HEK293 (cell line): ENCODE results near the gene TBC1D4.

ENCODE experiments used
- BCL11B ChIP-seq: fragments of 450-650 bp; formaldehyde crosslinking; IDR thresholded peaks from 2 replicates; pipeline ENCODE4 v1.5.1; 2016; ENCODE audit warnings: low read depth, missing biosample characterization, missing genetic modification characterization
- FEZF1 ChIP-seq: fragments of 450-650 bp; formaldehyde crosslinking; IDR thresholded peaks from 2 replicates; pipeline ENCODE4 v1.5.1; 2016; ENCODE audit warnings: missing biosample characterization, missing genetic modification characterization
- IKZF3 ChIP-seq: fragments of 450-650 bp; IDR thresholded peaks from 2 replicates; pipeline ENCODE4 v1.5.0; 2018; ENCODE audit warnings: missing biosample characterization, mild to moderate bottlenecking, missing genetic modification characterization, moderate library complexity
- SP3 ChIP-seq: fragments of 450-650 bp; formaldehyde crosslinking; IDR thresholded peaks from 2 replicates; pipeline ENCODE4 v1.5.1; 2016; ENCODE audit warnings: missing biosample characterization, missing genetic modification characterization
- YY1 ChIP-seq: fragments of 450-650 bp; formaldehyde crosslinking; IDR thresholded peaks from 2 replicates; pipeline ENCODE4 v1.5.1; 2018; ENCODE audit warnings: missing biosample characterization, missing genetic modification characterization
- ZBTB17 ChIP-seq: fragments of 450-650 bp; formaldehyde crosslinking; IDR thresholded peaks from 2 replicates; pipeline ENCODE4 v1.5.1; 2016; ENCODE audit warnings: missing biosample characterization, missing genetic modification characterization
- ZBTB20 ChIP-seq: fragments of 450-650 bp; formaldehyde crosslinking; IDR thresholded peaks from 2 replicates; pipeline ENCODE4 v1.5.1; 2016; ENCODE audit warnings: missing biosample characterization, missing genetic modification characterization
- ZFP3 ChIP-seq: fragments of 450-650 bp; formaldehyde crosslinking; IDR thresholded peaks from 2 replicates; pipeline ENCODE4 v1.5.1; 2016; ENCODE audit warnings: low read depth, missing biosample characterization, missing genetic modification characterization
- ZNF16 ChIP-seq: fragments of 450-650 bp; formaldehyde crosslinking; IDR thresholded peaks from 2 replicates; pipeline ENCODE4 v1.5.1; 2016; ENCODE audit warnings: low read depth, missing biosample characterization, missing genetic modification characterization
- ZNF366 ChIP-seq: fragments of 450-650 bp; formaldehyde crosslinking; conservative IDR thresholded peaks from 2 replicates; pipeline ENCODE4 v1.5.1; 2016; ENCODE audit warnings: missing biosample characterization, missing genetic modification characterization
- ZNF473 ChIP-seq: fragments of 450-650 bp; formaldehyde crosslinking; IDR thresholded peaks from 2 replicates; pipeline ENCODE4 v1.5.1; 2017; ENCODE audit warnings: missing biosample characterization, missing genetic modification characterization
- ZNF48 ChIP-seq: fragments of 450-650 bp; formaldehyde crosslinking; IDR thresholded peaks from 2 replicates; pipeline ENCODE4 v1.5.1; 2016; ENCODE audit warnings: missing biosample characterization, missing genetic modification characterization
- ZNF510 ChIP-seq: fragments of 450-650 bp; formaldehyde crosslinking; IDR thresholded peaks from 2 replicates; pipeline ENCODE4 v1.5.1; 2018; ENCODE audit warnings: mild to moderate bottlenecking, missing genetic modification characterization, missing biosample characterization; ENCODE audit not compliant: insufficient replicate concordance
- ZNF521 ChIP-seq: fragments of 450-650 bp; formaldehyde crosslinking; IDR thresholded peaks from 2 replicates; pipeline ENCODE4 v1.5.1; 2017; ENCODE audit warnings: missing biosample characterization, mild to moderate bottlenecking, missing genetic modification characterization
- ZNF529 ChIP-seq: fragments of 450-650 bp; formaldehyde crosslinking; IDR thresholded peaks from 2 replicates; pipeline ENCODE4 v1.5.1; 2017; ENCODE audit warnings: missing genetic modification characterization, missing biosample characterization; ENCODE audit not compliant: insufficient replicate concordance
- ZNF548 ChIP-seq: fragments of 450-650 bp; formaldehyde crosslinking; IDR thresholded peaks from 2 replicates; pipeline ENCODE4 v1.5.1; 2016; ENCODE audit warnings: missing biosample characterization, missing genetic modification characterization
- ZNF558 ChIP-seq: fragments of 450-650 bp; formaldehyde crosslinking; IDR thresholded peaks from 2 replicates; pipeline ENCODE4 v1.5.1; 2016; ENCODE audit warnings: missing biosample characterization, missing genetic modification characterization
- ZNF585B ChIP-seq: fragments of 450-650 bp; formaldehyde crosslinking; IDR thresholded peaks from 2 replicates; pipeline ENCODE4 v1.5.1; 2016; ENCODE audit warnings: missing biosample characterization, missing genetic modification characterization
- ZNF621 ChIP-seq: fragments of 450-650 bp; formaldehyde crosslinking; IDR thresholded peaks from 2 replicates; pipeline ENCODE4 v1.5.1; 2017; ENCODE audit warnings: missing biosample characterization, missing genetic modification characterization
- ZNF677 ChIP-seq: fragments of 450-650 bp; IDR thresholded peaks from 2 replicates; pipeline ENCODE4 v1.5.0; 2018; ENCODE audit warnings: missing biosample characterization, mild to moderate bottlenecking, missing genetic modification characterization, moderate library complexity
- ZNF747 ChIP-seq: fragments of 450-650 bp; formaldehyde crosslinking; IDR thresholded peaks from 2 replicates; pipeline ENCODE4 v1.5.1; 2016; ENCODE audit warnings: missing biosample characterization, missing genetic modification characterization
- ZNF837 ChIP-seq: fragments of 450-650 bp; formaldehyde crosslinking; IDR thresholded peaks from 2 replicates; pipeline ENCODE4 v1.5.1; 2016; ENCODE audit warnings: missing biosample characterization, missing genetic modification characterization
- ZSCAN30 ChIP-seq: fragments of 450-650 bp; IDR thresholded peaks from 2 replicates; pipeline ENCODE4 v1.5.1; 2018; ENCODE audit warnings: missing biosample characterization, mild to moderate bottlenecking, missing genetic modification characterization, moderate library complexity
- TF ChIP-seq, protein P1 (sequence below): fragments of 450-650 bp; formaldehyde crosslinking; conservative IDR thresholded peaks from 2 replicates; pipeline ENCODE4 v1.5.1; 2016; ENCODE audit warnings: low read depth, missing biosample characterization, missing genetic modification characterization
- TF ChIP-seq, protein P2 (sequence below): fragments of 450-650 bp; formaldehyde crosslinking; IDR thresholded peaks from 2 replicates; pipeline ENCODE4 v1.5.1; 2017; ENCODE audit warnings: missing biosample characterization, missing genetic modification characterization
- TF ChIP-seq, protein P3 (sequence below): fragments of 450-650 bp; formaldehyde crosslinking; IDR thresholded peaks from 2 replicates; pipeline ENCODE4 v1.5.1; 2016; ENCODE audit warnings: missing biosample characterization, missing genetic modification characterization
- TF ChIP-seq, protein P4 (sequence below): fragments of 450-650 bp; formaldehyde crosslinking; IDR thresholded peaks from 2 replicates; pipeline ENCODE4 v1.5.1; 2017; ENCODE audit warnings: missing biosample characterization, missing genetic modification characterization
- TF ChIP-seq, protein P5 (sequence below): fragments of 450-650 bp; formaldehyde crosslinking; optimal IDR thresholded peaks from 2 replicates; pipeline ENCODE3; 2016; ENCODE audit warnings: missing biosample characterization, mild to moderate bottlenecking, missing genetic modification characterization

Gene TBC1D4

DNA sequence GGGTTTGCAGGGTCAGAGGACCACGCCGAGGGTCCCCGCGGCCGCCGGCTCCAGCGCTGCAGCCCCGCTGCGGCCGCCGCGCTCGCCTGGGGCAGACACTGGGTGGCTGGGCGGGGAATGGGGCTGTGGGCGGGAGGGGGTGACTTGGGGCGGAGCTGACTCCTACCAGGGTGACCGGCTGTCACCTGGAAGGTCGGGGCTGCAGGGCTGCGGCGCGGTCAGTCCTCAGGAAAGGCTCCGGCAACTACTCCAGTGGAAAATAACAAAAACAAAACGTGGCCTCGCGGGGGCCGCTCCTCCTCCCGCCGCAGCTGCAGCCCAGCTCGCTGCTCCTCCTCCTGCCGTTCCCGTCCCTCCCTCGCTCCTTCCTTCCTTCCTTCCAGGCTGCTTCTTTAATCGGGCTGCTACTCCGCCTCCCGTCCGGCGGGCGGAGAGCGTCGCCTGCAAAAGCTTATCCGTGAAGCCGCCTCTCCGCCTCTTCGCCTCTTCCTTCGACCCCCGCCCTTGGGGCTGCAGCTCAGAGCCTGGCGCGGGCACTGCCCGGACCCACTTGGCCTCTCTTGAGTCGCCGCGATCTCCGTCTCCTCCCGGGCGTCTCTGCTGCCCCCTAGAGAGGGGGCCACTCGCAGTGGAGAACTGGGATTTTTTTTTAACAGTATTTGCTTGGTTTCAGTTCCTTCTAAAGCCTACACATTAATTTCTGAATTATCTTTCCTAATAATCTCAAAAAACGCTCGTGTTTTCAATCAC is at the start of gene TBC1D4 (continued):
- TF ChIP-seq, protein P1, sequence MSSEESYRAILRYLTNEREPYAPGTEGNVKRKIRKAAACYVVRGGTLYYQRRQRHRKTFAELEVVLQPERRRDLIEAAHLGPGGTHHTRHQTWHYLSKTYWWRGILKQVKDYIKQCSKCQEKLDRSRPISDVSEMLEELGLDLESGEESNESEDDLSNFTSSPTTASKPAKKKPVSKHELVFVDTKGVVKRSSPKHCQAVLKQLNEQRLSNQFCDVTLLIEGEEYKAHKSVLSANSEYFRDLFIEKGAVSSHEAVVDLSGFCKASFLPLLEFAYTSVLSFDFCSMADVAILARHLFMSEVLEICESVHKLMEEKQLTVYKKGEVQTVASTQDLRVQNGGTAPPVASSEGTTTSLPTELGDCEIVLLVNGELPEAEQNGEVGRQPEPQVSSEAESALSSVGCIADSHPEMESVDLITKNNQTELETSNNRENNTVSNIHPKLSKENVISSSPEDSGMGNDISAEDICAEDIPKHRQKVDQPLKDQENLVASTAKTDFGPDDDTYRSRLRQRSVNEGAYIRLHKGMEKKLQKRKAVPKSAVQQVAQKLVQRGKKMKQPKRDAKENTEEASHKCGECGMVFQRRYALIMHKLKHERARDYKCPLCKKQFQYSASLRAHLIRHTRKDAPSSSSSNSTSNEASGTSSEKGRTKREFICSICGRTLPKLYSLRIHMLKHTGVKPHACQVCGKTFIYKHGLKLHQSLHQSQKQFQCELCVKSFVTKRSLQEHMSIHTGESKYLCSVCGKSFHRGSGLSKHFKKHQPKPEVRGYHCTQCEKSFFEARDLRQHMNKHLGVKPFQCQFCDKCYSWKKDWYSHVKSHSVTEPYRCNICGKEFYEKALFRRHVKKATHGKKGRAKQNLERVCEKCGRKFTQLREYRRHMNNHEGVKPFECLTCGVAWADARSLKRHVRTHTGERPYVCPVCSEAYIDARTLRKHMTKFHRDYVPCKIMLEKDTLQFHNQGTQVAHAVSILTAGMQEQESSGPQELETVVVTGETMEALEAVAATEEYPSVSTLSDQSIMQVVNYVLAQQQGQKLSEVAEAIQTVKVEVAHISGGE = peak; percentile 38; the same call in 1 of the 2 replicates
- TF ChIP-seq ZNF548 (tag by site-specific recombination) (no peak), ZSCAN30 (tag by site-specific recombination) (0 out of 2 replicates have a peak, but pooled peaks have one; percentile 43), YY1 (tag by site-specific recombination) (no peak), ZNF677 (tag by site-specific recombination) (no peak), ZNF510 (tag by site-specific recombination) (no peak), ZBTB20 (tag by site-specific recombination) (peak; percentile 63; the same call in 1 of the 2 replicates), ZNF473 (tag by site-specific recombination) (no peak), ZNF48 (tag by site-specific recombination) (no peak), IKZF3 (tag by site-specific recombination) (peak; percentile 96), ZFP3 (tag by site-specific recombination) (no peak), ZNF529 (tag by site-specific recombination) (no peak), FEZF1 (peak; percentile 35; the same call in 1 of the 2 replicates), ZNF521 (tag by site-specific recombination) (no peak), ZNF16 (tag by site-specific recombination) (no peak), ZNF585B (no peak), ZNF558 (tag by site-specific recombination) (no peak), ZNF366 (peak; percentile 99), BCL11B (peak; percentile 95), ZNF837 (peak; percentile 71; the same call in 1 of the 2 replicates), ZBTB17 (tag by site-specific recombination) (peak; percentile 97), ZNF621 (tag by site-specific recombination) (no peak), SP3 (peak; percentile 86; the same call in 1 of the 2 replicates), ZNF747 (tag by site-specific recombination) (no peak)
- TF ChIP-seq, protein P2, sequence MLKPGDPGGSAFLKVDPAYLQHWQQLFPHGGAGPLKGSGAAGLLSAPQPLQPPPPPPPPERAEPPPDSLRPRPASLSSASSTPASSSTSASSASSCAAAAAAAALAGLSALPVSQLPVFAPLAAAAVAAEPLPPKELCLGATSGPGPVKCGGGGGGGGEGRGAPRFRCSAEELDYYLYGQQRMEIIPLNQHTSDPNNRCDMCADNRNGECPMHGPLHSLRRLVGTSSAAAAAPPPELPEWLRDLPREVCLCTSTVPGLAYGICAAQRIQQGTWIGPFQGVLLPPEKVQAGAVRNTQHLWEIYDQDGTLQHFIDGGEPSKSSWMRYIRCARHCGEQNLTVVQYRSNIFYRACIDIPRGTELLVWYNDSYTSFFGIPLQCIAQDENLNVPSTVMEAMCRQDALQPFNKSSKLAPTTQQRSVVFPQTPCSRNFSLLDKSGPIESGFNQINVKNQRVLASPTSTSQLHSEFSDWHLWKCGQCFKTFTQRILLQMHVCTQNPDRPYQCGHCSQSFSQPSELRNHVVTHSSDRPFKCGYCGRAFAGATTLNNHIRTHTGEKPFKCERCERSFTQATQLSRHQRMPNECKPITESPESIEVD (tag by site-specific recombination) = no peak; the same call in 1 of the 2 replicates
- TF ChIP-seq, protein P3, sequence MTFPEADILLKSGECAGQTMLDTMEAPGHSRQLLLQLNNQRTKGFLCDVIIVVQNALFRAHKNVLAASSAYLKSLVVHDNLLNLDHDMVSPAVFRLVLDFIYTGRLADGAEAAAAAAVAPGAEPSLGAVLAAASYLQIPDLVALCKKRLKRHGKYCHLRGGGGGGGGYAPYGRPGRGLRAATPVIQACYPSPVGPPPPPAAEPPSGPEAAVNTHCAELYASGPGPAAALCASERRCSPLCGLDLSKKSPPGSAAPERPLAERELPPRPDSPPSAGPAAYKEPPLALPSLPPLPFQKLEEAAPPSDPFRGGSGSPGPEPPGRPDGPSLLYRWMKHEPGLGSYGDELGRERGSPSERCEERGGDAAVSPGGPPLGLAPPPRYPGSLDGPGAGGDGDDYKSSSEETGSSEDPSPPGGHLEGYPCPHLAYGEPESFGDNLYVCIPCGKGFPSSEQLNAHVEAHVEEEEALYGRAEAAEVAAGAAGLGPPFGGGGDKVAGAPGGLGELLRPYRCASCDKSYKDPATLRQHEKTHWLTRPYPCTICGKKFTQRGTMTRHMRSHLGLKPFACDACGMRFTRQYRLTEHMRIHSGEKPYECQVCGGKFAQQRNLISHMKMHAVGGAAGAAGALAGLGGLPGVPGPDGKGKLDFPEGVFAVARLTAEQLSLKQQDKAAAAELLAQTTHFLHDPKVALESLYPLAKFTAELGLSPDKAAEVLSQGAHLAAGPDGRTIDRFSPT (tag by site-specific recombination) = peak; percentile 99
- TF ChIP-seq, protein P4, sequence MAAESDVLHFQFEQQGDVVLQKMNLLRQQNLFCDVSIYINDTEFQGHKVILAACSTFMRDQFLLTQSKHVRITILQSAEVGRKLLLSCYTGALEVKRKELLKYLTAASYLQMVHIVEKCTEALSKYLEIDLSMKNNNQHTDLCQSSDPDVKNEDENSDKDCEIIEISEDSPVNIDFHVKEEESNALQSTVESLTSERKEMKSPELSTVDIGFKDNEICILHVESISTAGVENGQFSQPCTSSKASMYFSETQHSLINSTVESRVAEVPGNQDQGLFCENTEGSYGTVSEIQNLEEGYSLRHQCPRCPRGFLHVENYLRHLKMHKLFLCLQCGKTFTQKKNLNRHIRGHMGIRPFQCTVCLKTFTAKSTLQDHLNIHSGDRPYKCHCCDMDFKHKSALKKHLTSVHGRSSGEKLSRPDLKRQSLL = peak; percentile 46; the same call in 1 of the 2 replicates
- TF ChIP-seq, protein P5, sequence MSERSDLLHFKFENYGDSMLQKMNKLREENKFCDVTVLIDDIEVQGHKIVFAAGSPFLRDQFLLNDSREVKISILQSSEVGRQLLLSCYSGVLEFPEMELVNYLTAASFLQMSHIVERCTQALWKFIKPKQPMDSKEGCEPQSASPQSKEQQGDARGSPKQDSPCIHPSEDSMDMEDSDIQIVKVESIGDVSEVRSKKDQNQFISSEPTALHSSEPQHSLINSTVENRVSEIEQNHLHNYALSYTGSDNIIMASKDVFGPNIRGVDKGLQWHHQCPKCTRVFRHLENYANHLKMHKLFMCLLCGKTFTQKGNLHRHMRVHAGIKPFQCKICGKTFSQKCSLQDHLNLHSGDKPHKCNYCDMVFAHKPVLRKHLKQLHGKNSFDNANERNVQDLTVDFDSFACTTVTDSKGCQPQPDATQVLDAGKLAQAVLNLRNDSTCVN (tag by site-specific recombination) = peak; percentile 31
